HEK293 (cell line): Measurements from ENCODE around the gene CHN1.

Experiments
- CTCF ChIA-PET: fragments of 350-600 bp; formaldehyde crosslinking; extraction: SDS; loops from one replicate; lab custom pipeline; 2021; ENCODE audit warnings: antibody characterized with exemption; lab: Yijun Ruan, JAX
- POLR2A ChIA-PET: fragments of 300-600 bp; formaldehyde crosslinking; extraction: SDS; loops from one replicate; lab custom pipeline; 2020; ENCODE audit warnings: antibody characterized with exemption, inconsistent platforms; lab: Yijun Ruan, JAX
- H3K27ac ChIP-seq: fragments of 200-500 bp; sonication (Bioruptor generic); 2 replicates; pipeline ENCODE4 v1.5.1; 2014; ENCODE audit warnings: low read depth, low read length, control low read depth, inconsistent platforms; ENCODE audit errors: extremely low read depth
- H3K36me3 ChIP-seq, 2 experiments: fragments of 200-500 bp in 1 of 2; sonication (Bioruptor generic) in 1 of 2; 1 replicate in 1 of 2; 2 replicates in 1 of 2; pipeline ENCODE4 v1.5.1; 2014 to 2017; ENCODE audit warnings: inconsistent platforms in 2 of 2, low read length in 2 of 2; ENCODE audit not compliant: control insufficient read depth in 2 of 2, insufficient read depth in 1 of 2
- H3K4me1 ChIP-seq: fragments of 200-500 bp; sonication (Bioruptor generic); 2 replicates; pipeline ENCODE4 v1.5.1; 2014; ENCODE audit warnings: mild to moderate bottlenecking, low read length, inconsistent platforms; ENCODE audit not compliant: control insufficient read depth, insufficient read depth
- H3K4me3 ChIP-seq: 2 replicates; pipeline ENCODE4 v1.5.1; 2011; ENCODE audit warnings: low read depth, mild to moderate bottlenecking, control low read depth, low read length, moderate library complexity
- H3K9me3 ChIP-seq: fragments of 200-500 bp; sonication (Bioruptor generic); 2 replicates; pipeline ENCODE4 v1.5.1; 2014; ENCODE audit warnings: low read depth, low read length, inconsistent platforms; ENCODE audit not compliant: control insufficient read depth, insufficient read depth
- GLI2 ChIP-seq: fragments of 450-650 bp; formaldehyde crosslinking; IDR thresholded peaks from 2 replicates; pipeline ENCODE4; 2017; ENCODE audit warnings: missing biosample characterization, missing genetic modification characterization, low read depth, borderline replicate concordance
- GLI4 ChIP-seq: fragments of 450-650 bp; formaldehyde crosslinking; IDR thresholded peaks from 2 replicates; pipeline ENCODE4 v1.5.1; 2016; ENCODE audit warnings: missing biosample characterization, missing genetic modification characterization
- IKZF3 ChIP-seq: fragments of 450-650 bp; IDR thresholded peaks from 2 replicates; pipeline ENCODE4 v1.5.0; 2018; ENCODE audit warnings: missing biosample characterization, mild to moderate bottlenecking, missing genetic modification characterization, moderate library complexity
- PRDM1 ChIP-seq: fragments of 450-650 bp; formaldehyde crosslinking; IDR thresholded peaks from 2 replicates; pipeline ENCODE4; 2016; ENCODE audit warnings: missing biosample characterization, missing genetic modification characterization
- RBAK ChIP-seq: fragments of 450-650 bp; formaldehyde crosslinking; IDR thresholded peaks from 2 replicates; pipeline ENCODE4 v1.5.1; 2016; ENCODE audit warnings: missing biosample characterization, missing genetic modification characterization
- SCRT2 ChIP-seq: fragments of 450-650 bp; formaldehyde crosslinking; IDR thresholded peaks from 2 replicates; pipeline ENCODE4 v1.5.1; 2016; ENCODE audit warnings: missing biosample characterization, missing genetic modification characterization
- ZNF121 ChIP-seq: fragments of 450-650 bp; formaldehyde crosslinking; IDR thresholded peaks from 2 replicates; pipeline ENCODE4 v1.5.1; 2016; ENCODE audit warnings: missing biosample characterization, missing genetic modification characterization
- ZNF184 ChIP-seq: fragments of 450-650 bp; IDR thresholded peaks from 2 replicates; pipeline ENCODE4 v1.5.1; 2018; ENCODE audit warnings: missing biosample characterization, mild to moderate bottlenecking, missing genetic modification characterization
- ZNF221 ChIP-seq: fragments of 450-650 bp; formaldehyde crosslinking; IDR thresholded peaks from 2 replicates; pipeline ENCODE4 v1.5.1; 2017; ENCODE audit warnings: missing biosample characterization, missing genetic modification characterization, borderline replicate concordance
- ZNF223 ChIP-seq: fragments of 450-650 bp; formaldehyde crosslinking; IDR thresholded peaks from 2 replicates; pipeline ENCODE4 v1.5.1; 2016; ENCODE audit warnings: missing biosample characterization, missing genetic modification characterization
- ZNF324 ChIP-seq: fragments of 450-650 bp; formaldehyde crosslinking; IDR thresholded peaks from 2 replicates; pipeline ENCODE4 v1.5.1; 2016; ENCODE audit warnings: missing biosample characterization, missing genetic modification characterization
- ZNF341 ChIP-seq: fragments of 450-650 bp; formaldehyde crosslinking; IDR thresholded peaks from 2 replicates; pipeline ENCODE4; 2016; ENCODE audit warnings: low read depth, missing biosample characterization, missing genetic modification characterization
- ZNF529 ChIP-seq: fragments of 450-650 bp; formaldehyde crosslinking; IDR thresholded peaks from 2 replicates; pipeline ENCODE4 v1.5.1; 2017; ENCODE audit warnings: missing genetic modification characterization, missing biosample characterization; ENCODE audit not compliant: insufficient replicate concordance
- ZNF561 ChIP-seq: fragments of 450-650 bp; IDR thresholded peaks from 2 replicates; pipeline ENCODE4 v1.5.1; 2018; ENCODE audit warnings: missing biosample characterization, missing genetic modification characterization, borderline replicate concordance
- ZNF600 ChIP-seq: fragments of 450-650 bp; formaldehyde crosslinking; IDR thresholded peaks from 2 replicates; pipeline ENCODE4 v1.5.1; 2016; ENCODE audit warnings: missing biosample characterization, missing genetic modification characterization
- ZNF660 ChIP-seq: fragments of 450-650 bp; IDR thresholded peaks from 2 replicates; pipeline ENCODE4 v1.5.1; 2018; ENCODE audit warnings: missing biosample characterization, mild to moderate bottlenecking, missing genetic modification characterization
- ZNF664 ChIP-seq: fragments of 450-650 bp; formaldehyde crosslinking; IDR thresholded peaks from 2 replicates; pipeline ENCODE4 v1.5.1; 2016; ENCODE audit warnings: missing biosample characterization, missing genetic modification characterization
- ZNF837 ChIP-seq: fragments of 450-650 bp; formaldehyde crosslinking; IDR thresholded peaks from 2 replicates; pipeline ENCODE4 v1.5.1; 2016; ENCODE audit warnings: missing biosample characterization, missing genetic modification characterization
- ZNF843 ChIP-seq: fragments of 450-650 bp; formaldehyde crosslinking; IDR thresholded peaks from 2 replicates; pipeline ENCODE4 v1.5.1; 2016; ENCODE audit warnings: missing biosample characterization, missing genetic modification characterization
- ZSCAN16 ChIP-seq: fragments of 450-650 bp; formaldehyde crosslinking; IDR thresholded peaks from 2 replicates; pipeline ENCODE4 v1.5.1; 2016; ENCODE audit warnings: missing biosample characterization, missing genetic modification characterization
- ZSCAN23 ChIP-seq: fragments of 450-650 bp; formaldehyde crosslinking; IDR thresholded peaks from 2 replicates; pipeline ENCODE4 v1.5.1; 2016; ENCODE audit warnings: missing biosample characterization, missing genetic modification characterization
- TF ChIP-seq, protein P1 (sequence below): fragments of 450-650 bp; formaldehyde crosslinking; IDR thresholded peaks from 2 replicates; pipeline ENCODE4 v1.5.1; 2016; ENCODE audit warnings: missing biosample characterization, missing genetic modification characterization
- TF ChIP-seq, protein P2 (sequence below): fragments of 450-650 bp; formaldehyde crosslinking; IDR thresholded peaks from 2 replicates; pipeline ENCODE4 v1.5.1; 2017; ENCODE audit warnings: missing biosample characterization, missing genetic modification characterization

CHN1 gene

DNA sequence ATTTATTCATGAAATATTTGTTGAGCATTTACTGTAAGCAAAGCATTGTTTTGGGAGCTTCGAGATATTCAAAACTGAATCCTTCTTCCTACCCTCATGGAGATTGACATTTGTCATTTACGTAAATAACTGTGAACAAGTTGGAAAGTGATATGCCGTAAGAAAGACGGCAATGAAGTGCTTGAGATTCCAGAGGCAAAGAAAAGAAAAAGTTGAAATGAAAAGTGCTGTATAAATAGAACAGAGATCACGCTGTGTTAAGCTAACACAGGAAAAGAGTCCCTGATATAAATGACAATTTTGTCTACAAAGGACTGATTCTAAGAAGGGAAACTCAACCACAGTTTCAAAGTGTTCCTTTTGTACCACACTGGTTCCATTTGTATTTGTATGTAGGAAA is 242.7 kb downstream of the CHN1 start (continued):
- no peak for TF ChIP-seq ZNF529 (tag by site-specific recombination)
- TF ChIP-seq PRDM1 (tag by site-specific recombination), result no peak
- no peak for TF ChIP-seq ZNF223 (tag by site-specific recombination)
- no peak for TF ChIP-seq ZNF324 (tag by site-specific recombination)
- TF ChIP-seq GLI2 (tag by site-specific recombination), result no peak
- TF ChIP-seq ZNF121 (tag by site-specific recombination), result no peak

DNA sequence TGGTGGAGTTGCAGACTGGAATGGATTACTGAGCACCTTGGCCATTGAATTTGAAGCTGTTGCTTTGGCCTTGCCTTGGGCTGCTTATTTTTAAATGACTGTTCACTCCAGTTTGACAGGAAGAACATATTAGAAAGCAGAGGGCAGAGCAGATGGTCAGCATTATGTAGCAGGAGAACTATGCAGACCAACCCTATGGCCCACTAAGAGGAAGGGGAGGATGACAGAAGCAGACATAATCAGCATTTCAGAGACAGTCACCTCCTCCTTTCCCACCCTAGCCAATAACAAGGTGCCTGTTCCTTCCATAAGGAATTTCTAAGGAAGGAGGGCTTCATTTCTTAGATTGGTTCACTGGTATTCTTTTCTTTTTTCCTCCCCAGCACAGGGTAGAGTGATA is 243.3 kb downstream of the CHN1 start:
- no peaks in the 10 kb centered on the region for H3K9me3 ChIP-seq
- no peak overlapping the region for H3K4me3 ChIP-seq
- TF ChIP-seq, protein P1, sequence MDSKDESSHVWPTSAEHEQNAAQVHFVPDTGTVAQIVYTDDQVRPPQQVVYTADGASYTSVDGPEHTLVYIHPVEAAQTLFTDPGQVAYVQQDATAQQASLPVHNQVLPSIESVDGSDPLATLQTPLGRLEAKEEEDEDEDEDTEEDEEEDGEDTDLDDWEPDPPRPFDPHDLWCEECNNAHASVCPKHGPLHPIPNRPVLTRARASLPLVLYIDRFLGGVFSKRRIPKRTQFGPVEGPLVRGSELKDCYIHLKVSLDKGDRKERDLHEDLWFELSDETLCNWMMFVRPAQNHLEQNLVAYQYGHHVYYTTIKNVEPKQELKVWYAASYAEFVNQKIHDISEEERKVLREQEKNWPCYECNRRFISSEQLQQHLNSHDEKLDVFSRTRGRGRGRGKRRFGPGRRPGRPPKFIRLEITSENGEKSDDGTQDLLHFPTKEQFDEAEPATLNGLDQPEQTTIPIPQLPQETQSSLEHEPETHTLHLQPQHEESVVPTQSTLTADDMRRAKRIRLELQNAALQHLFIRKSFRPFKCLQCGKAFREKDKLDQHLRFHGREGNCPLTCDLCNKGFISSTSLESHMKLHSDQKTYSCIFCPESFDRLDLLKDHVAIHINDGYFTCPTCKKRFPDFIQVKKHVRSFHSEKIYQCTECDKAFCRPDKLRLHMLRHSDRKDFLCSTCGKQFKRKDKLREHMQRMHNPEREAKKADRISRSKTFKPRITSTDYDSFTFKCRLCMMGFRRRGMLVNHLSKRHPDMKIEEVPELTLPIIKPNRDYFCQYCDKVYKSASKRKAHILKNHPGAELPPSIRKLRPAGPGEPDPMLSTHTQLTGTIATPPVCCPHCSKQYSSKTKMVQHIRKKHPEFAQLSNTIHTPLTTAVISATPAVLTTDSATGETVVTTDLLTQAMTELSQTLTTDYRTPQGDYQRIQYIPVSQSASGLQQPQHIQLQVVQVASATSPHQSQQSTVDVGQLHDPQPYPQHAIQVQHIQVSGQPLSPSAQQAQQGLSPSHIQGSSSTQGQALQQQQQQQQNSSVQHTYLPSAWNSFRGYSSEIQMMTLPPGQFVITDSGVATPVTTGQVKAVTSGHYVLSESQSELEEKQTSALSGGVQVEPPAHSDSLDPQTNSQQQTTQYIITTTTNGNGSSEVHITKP (tag by site-specific recombination), result no peak
- no peak for TF ChIP-seq GLI4
- no peak for TF ChIP-seq SCRT2 (tag by site-specific recombination)
- no peak for TF ChIP-seq RBAK (tag by site-specific recombination)
- no peak for TF ChIP-seq ZNF600 (tag by site-specific recombination)
- TF ChIP-seq ZNF664 (tag by site-specific recombination), result no peak
- no peak for TF ChIP-seq ZNF837 (tag by site-specific recombination)
- no peak for TF ChIP-seq ZSCAN23 (tag by site-specific recombination)
- TF ChIP-seq IKZF3 (tag by site-specific recombination), result no peak
- no peak for TF ChIP-seq ZNF529 (tag by site-specific recombination)
- TF ChIP-seq ZNF561 (tag by site-specific recombination), result no peak
- TF ChIP-seq, protein P2, sequence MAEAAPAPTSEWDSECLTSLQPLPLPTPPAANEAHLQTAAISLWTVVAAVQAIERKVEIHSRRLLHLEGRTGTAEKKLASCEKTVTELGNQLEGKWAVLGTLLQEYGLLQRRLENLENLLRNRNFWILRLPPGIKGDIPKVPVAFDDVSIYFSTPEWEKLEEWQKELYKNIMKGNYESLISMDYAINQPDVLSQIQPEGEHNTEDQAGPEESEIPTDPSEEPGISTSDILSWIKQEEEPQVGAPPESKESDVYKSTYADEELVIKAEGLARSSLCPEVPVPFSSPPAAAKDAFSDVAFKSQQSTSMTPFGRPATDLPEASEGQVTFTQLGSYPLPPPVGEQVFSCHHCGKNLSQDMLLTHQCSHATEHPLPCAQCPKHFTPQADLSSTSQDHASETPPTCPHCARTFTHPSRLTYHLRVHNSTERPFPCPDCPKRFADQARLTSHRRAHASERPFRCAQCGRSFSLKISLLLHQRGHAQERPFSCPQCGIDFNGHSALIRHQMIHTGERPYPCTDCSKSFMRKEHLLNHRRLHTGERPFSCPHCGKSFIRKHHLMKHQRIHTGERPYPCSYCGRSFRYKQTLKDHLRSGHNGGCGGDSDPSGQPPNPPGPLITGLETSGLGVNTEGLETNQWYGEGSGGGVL (tag by site-specific recombination), result no peak
- no peak for TF ChIP-seq ZNF660 (tag by site-specific recombination)
- TF ChIP-seq ZNF184 (tag by site-specific recombination), result no peak
- ChIA-PET CTCF (interaction anchor here (1.1 to 6.3 kb wide), 6 partner anchors 9 to 65 kb away, joined by 3 to 53 read pairs (median 11); no protein-coding TSS in a partner anchor), POLR2A (no interaction called here)
- peaks cover 4% of the 10 kb centered on the region; the same call in 1 of the 2 replicates for H3K4me1 ChIP-seq
- H3K27ac ChIP-seq, result no peak overlapping the region
- no peaks in the 10 kb centered on the region for H3K36me3 ChIP-seq

DNA sequence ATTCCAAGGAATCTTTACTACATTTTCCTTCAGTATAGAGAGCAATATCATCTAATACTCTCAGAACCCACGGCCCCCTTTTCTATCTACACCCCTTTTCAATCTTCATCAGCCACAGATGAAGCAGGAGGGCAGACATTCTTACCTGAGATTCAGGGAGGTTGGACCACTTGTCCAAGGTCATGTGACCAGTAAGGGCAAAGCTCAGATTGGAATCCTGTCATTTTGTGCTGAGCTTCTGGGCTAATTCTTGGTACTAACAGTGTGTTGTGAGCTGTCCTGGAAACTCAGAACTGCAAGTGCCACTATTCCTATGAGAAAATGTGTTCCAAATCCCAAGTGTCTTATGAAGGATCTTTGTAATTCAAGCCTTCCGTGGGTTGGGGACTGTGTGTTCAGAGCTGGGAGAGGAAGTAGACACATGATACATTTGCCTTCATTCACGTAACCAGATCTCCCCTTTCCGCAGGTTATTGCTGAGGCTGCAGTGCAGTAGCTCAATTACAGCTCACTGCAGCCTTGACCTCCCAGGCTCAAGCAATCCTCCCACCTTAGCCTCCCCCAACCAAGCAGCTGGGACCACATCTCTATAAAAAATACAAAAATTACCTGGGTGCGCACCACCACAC is 244.2 kb downstream of the CHN1 start:
- CTCF ChIA-PET, result interaction anchor here (1.1 to 6.3 kb wide), 5 partner anchors 10 to 64 kb away, joined by 3 to 53 read pairs (median 4); no protein-coding TSS in a partner anchor
- H3K4me1 ChIP-seq, result peaks cover 4% of the 10 kb centered on the region; the same call in 1 of the 2 replicates
- no peak overlapping the region for H3K27ac ChIP-seq
- H3K9me3 ChIP-seq, result no peaks in the 10 kb centered on the region
- H3K4me3 ChIP-seq, result no peak overlapping the region
- no peaks in the 10 kb centered on the region for H3K36me3 ChIP-seq
- POLR2A ChIA-PET, result no interaction called here
- TF ChIP-seq ZNF221 (tag by site-specific recombination) (no peak), ZSCAN16 (tag by site-specific recombination) (0 out of 2 replicates have a peak, but pooled peaks have one; percentile 37), ZNF341 (tag by site-specific recombination) (no peak), ZNF843 (no peak)
